Neural cell (in vitro differentiated cells): ENCODE data around the gene XRCC3. TPM values are rescaled to one million over a fixed set of nuclear protein-coding genes. Genes with fewer than 3 reads are reported as not detected.

Experiments used
- H2AFZ ChIP-seq: fragments of 200-600, 300-800 bp; sonication (generic), shearing (Covaris generic); 2 replicates; pipeline ENCODE4 v1.6.0; 2014; ENCODE audit warnings: low read depth, mild to moderate bottlenecking, antibody characterized with exemption, low read length, moderate library complexity
- H3F3A ChIP-seq: fragments of 200-600 bp; shearing (Covaris generic); 2 replicates; pipeline ENCODE4 v1.6.1; 2016; ENCODE audit warnings: mild to moderate bottlenecking, moderate library complexity, mixed read lengths, antibody characterized with exemption, low read length; ENCODE audit not compliant: insufficient read depth, poor library complexity, severe bottlenecking
- H3K27ac ChIP-seq: fragments of 200-600, 300-800 bp; sonication (generic), shearing (Covaris generic); 2 replicates; pipeline ENCODE4 v1.5.1; 2014; ENCODE audit warnings: mild to moderate bottlenecking, low read length, moderate library complexity
- H3K27me3 ChIP-seq: fragments of 300-800, 200-600 bp; sonication (generic), shearing (Covaris generic); 2 replicates; pipeline ENCODE4 v1.6.0; 2014; ENCODE audit warnings: mild to moderate bottlenecking, low read depth, low read length, moderate library complexity; ENCODE audit not compliant: insufficient read depth
- H3K36me3 ChIP-seq: fragments of 300-800, 200-600 bp; sonication (generic), shearing (Covaris generic); 2 replicates; pipeline ENCODE4 v1.5.1; 2014; ENCODE audit warnings: mild to moderate bottlenecking, antibody characterized with exemption, low read length, moderate library complexity; ENCODE audit not compliant: insufficient read depth
- H3K4me2 ChIP-seq: fragments of 300-800, 200-600 bp; sonication (generic), shearing (Covaris generic); 2 replicates; pipeline ENCODE4 v1.6.0; 2014; ENCODE audit warnings: mild to moderate bottlenecking, low read length
- H3K4me3 ChIP-seq: fragments of 300-800, 200-600 bp; sonication (generic), shearing (Covaris generic); 2 replicates; pipeline ENCODE4 v1.5.1; 2014; ENCODE audit warnings: mild to moderate bottlenecking, low read length, moderate library complexity
- H3K79me2 ChIP-seq: fragments of 200-600 bp; shearing (Covaris generic); replicated peaks from 2 replicates; pipeline ENCODE4 v1.6.0; 2014; ENCODE audit warnings: mild to moderate bottlenecking, low read length, moderate library complexity; ENCODE audit not compliant: insufficient read depth
- H3K9ac ChIP-seq: fragments of 300-800, 200-600 bp; sonication (generic), shearing (Covaris generic); 2 replicates; pipeline ENCODE4 v1.6.1; 2016; ENCODE audit warnings: mild to moderate bottlenecking, low read length, mixed read lengths
- H3K9me2 ChIP-seq: fragments of 200-600 bp; shearing (Covaris generic); 2 replicates; pipeline ENCODE4 v1.6.1; 2016; ENCODE audit warnings: mild to moderate bottlenecking, low read length, mixed read lengths; ENCODE audit not compliant: insufficient read depth
- H3K9me3 ChIP-seq: fragments of 200-600, 300-800 bp; sonication (generic), shearing (Covaris generic); 2 replicates; pipeline ENCODE4 v1.6.1; 2016; ENCODE audit warnings: mild to moderate bottlenecking, mixed run types, low read length, moderate library complexity, mixed read lengths
- H4K20me1 ChIP-seq: fragments of 200-600 bp; shearing (Covaris generic); 2 replicates; pipeline ENCODE4 v1.6.1; 2016; ENCODE audit warnings: mild to moderate bottlenecking, mixed run types; ENCODE audit not compliant: insufficient read depth
- EP300 ChIP-seq: fragments of 450-650 bp; conservative IDR thresholded peaks from 2 replicates; pipeline ENCODE4 v1.6.1; 2014; ENCODE audit warnings: antibody characterized with exemption, mild to moderate bottlenecking, moderate library complexity; ENCODE audit not compliant: poor library complexity, severe bottlenecking
- EZH2 ChIP-seq: fragments of 200-600, 300-800 bp; shearing (Covaris generic), sonication (generic); IDR thresholded peaks from 2 replicates; pipeline ENCODE4 v1.6.1; 2014; ENCODE audit warnings: antibody characterized with exemption, low read length, borderline replicate concordance, mild to moderate bottlenecking; ENCODE audit not compliant: insufficient read depth, poor library complexity, severe bottlenecking
- MXI1 ChIP-seq: fragments of 450-650 bp; conservative IDR thresholded peaks from 2 replicates; pipeline ENCODE4 v1.6.1; 2014; ENCODE audit warnings: antibody characterized with exemption, mild to moderate bottlenecking; ENCODE audit not compliant: poor library complexity, severe bottlenecking
- POLR2AphosphoS5 ChIP-seq: IDR thresholded peaks from 2 replicates; pipeline ENCODE4 v1.6.1; 2012
- RAD21 ChIP-seq: fragments of 450-650 bp; conservative IDR thresholded peaks from 2 replicates; pipeline ENCODE4 v1.6.1; 2014; ENCODE audit warnings: antibody characterized with exemption, mild to moderate bottlenecking, moderate library complexity
- SMC3 ChIP-seq: fragments of 450-650 bp; conservative IDR thresholded peaks from 2 replicates; pipeline ENCODE4 v1.6.1; 2014; ENCODE audit warnings: antibody characterized with exemption, mild to moderate bottlenecking, moderate library complexity; ENCODE audit not compliant: poor library complexity
- TAF1 ChIP-seq: IDR thresholded peaks from 2 replicates; pipeline ENCODE4 v1.6.1; 2012; ENCODE audit warnings: low read depth
- polyA plus RNA-seq: library from polyadenylated mRNA; depleted of rRNA; stranded (reverse); fragments of >200 nt; gene quantifications from 2 replicates; pipeline ENCODE4 v1.2.3, GENCODE V29; 2014
- TF ChIP-seq, protein P1 (sequence below): fragments of 450-650 bp; IDR thresholded peaks from 2 replicates; pipeline ENCODE4 v1.5.1; 2014; ENCODE audit warnings: antibody characterized with exemption, mild to moderate bottlenecking, moderate library complexity; ENCODE audit not compliant: poor library complexity, severe bottlenecking
- TF ChIP-seq, protein P2 (sequence below): IDR thresholded peaks from 2 replicates; pipeline ENCODE4 v1.6.1; 2012; ENCODE audit warnings: borderline replicate concordance

The XRCC3 gene
- polyA plus RNA-seq, 1 donor from 2014 or later = 14.6 TPM

DNA sequence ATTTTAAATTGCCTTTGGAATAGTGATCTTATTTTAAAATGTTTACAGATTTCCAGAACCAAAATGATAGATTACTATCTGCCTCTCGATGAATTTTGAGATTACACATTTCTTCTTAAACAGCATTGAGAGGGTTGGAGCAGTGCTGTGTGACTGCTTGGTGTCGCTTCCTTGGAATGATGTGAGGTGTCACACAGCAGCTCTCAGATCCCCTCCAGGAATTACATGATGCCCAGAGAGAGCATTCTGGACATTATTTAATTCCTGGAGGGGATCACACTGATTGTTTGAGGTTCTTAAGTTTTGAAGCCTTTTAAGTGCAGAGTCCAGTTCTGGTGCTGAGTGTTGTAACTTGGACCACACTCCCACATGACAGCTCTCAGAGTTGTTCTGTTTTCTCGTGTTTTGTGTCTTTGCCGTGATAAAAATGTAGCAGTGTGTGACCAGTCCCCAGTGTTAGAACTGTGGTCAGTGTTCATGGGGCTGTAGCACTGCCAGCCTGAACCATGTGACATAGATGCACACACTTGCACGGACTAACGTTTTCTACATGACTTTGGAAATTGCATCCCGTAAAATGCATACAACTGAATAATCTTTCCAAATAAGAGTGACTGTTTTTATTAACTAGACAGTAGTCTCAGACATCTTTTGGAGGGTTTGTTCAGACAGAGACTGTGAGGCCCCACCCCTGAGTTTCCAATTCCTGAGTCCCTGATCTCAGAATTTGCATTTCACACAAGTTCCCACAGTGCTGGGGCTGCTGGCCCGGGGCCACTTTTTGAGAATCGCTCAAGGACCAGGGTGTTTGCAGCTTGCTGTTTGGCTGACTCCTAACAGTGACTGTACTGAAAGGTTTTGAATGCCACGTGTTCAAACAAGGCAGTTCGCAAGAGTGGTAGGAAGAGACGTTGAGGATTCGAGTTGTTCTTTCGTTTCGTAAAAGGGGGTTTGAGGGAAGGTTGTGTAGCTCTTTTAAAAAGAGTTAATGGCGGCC, 26.0 kb downstream of the XRCC3 start:
- Histone ChIP-seq H2AFZ (no peak overlapping the region), H3K9me2 (no peaks in the 10 kb centered on the region), H3F3A (no peaks in the 10 kb centered on the region), H3K9ac (no peak overlapping the region), H3K36me3 (peaks cover 13% of the 10 kb centered on the region), H3K79me2 (peaks cover 3% of the 10 kb centered on the region), H4K20me1 (peaks cover 7% of the 10 kb centered on the region), H3K27ac (no peak overlapping the region), H3K27me3 (no peaks in the 10 kb centered on the region), H3K4me2 (no peak overlapping the region), H3K9me3 (no peaks in the 10 kb centered on the region), H3K4me3 (no peak overlapping the region)
- TF ChIP-seq POLR2AphosphoS5 (no peak), EZH2 (no peak)

DNA sequence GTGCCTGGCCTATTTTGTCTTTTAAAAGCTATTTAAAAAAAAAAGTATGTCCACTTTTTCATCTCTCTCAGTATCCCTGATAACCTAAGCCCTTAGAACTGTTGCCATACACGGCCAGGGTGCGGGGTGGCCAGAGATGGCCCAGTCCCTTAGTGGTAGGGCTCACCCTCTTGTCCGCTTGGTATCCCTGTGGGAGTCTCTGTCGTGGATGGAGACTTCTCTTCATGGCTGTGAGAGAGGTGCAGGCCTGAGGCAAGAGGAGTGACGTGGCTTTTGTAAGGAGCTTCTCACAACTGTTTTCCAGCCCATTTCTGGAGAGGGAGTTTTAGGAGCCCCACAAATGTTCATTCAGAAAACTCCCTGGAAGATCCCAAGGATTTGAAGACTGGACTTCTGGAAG, 26.8 kb downstream of the XRCC3 start:
- Histone ChIP-seq H3K4me3 (no peak overlapping the region), H3K27ac (no peak overlapping the region), H3K79me2 (no peaks in the 10 kb centered on the region), H3K36me3 (peaks cover 7% of the 10 kb centered on the region), H4K20me1 (peaks cover 7% of the 10 kb centered on the region), H3K9ac (no peak overlapping the region), H2AFZ (no peak overlapping the region), H3F3A (no peaks in the 10 kb centered on the region), H3K27me3 (no peaks in the 10 kb centered on the region), H3K9me2 (no peaks in the 10 kb centered on the region), H3K4me2 (no peak overlapping the region), H3K9me3 (no peaks in the 10 kb centered on the region)
- no peak for TF ChIP-seq POLR2AphosphoS5
- TF ChIP-seq EP300 = no peak
- TF ChIP-seq EZH2 = no peak
- no peak for TF ChIP-seq TAF1
- TF ChIP-seq, protein P1, sequence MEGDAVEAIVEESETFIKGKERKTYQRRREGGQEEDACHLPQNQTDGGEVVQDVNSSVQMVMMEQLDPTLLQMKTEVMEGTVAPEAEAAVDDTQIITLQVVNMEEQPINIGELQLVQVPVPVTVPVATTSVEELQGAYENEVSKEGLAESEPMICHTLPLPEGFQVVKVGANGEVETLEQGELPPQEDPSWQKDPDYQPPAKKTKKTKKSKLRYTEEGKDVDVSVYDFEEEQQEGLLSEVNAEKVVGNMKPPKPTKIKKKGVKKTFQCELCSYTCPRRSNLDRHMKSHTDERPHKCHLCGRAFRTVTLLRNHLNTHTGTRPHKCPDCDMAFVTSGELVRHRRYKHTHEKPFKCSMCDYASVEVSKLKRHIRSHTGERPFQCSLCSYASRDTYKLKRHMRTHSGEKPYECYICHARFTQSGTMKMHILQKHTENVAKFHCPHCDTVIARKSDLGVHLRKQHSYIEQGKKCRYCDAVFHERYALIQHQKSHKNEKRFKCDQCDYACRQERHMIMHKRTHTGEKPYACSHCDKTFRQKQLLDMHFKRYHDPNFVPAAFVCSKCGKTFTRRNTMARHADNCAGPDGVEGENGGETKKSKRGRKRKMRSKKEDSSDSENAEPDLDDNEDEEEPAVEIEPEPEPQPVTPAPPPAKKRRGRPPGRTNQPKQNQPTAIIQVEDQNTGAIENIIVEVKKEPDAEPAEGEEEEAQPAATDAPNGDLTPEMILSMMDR = no peak
- no peak for TF ChIP-seq RAD21
- TF ChIP-seq MXI1 = no peak
- TF ChIP-seq, protein P2, sequence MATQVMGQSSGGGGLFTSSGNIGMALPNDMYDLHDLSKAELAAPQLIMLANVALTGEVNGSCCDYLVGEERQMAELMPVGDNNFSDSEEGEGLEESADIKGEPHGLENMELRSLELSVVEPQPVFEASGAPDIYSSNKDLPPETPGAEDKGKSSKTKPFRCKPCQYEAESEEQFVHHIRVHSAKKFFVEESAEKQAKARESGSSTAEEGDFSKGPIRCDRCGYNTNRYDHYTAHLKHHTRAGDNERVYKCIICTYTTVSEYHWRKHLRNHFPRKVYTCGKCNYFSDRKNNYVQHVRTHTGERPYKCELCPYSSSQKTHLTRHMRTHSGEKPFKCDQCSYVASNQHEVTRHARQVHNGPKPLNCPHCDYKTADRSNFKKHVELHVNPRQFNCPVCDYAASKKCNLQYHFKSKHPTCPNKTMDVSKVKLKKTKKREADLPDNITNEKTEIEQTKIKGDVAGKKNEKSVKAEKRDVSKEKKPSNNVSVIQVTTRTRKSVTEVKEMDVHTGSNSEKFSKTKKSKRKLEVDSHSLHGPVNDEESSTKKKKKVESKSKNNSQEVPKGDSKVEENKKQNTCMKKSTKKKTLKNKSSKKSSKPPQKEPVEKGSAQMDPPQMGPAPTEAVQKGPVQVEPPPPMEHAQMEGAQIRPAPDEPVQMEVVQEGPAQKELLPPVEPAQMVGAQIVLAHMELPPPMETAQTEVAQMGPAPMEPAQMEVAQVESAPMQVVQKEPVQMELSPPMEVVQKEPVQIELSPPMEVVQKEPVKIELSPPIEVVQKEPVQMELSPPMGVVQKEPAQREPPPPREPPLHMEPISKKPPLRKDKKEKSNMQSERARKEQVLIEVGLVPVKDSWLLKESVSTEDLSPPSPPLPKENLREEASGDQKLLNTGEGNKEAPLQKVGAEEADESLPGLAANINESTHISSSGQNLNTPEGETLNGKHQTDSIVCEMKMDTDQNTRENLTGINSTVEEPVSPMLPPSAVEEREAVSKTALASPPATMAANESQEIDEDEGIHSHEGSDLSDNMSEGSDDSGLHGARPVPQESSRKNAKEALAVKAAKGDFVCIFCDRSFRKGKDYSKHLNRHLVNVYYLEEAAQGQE = no peak
- TF ChIP-seq SMC3 = no peak
